ENCODE data around the gene C4orf50.

C4orf50 gene

DNA sequence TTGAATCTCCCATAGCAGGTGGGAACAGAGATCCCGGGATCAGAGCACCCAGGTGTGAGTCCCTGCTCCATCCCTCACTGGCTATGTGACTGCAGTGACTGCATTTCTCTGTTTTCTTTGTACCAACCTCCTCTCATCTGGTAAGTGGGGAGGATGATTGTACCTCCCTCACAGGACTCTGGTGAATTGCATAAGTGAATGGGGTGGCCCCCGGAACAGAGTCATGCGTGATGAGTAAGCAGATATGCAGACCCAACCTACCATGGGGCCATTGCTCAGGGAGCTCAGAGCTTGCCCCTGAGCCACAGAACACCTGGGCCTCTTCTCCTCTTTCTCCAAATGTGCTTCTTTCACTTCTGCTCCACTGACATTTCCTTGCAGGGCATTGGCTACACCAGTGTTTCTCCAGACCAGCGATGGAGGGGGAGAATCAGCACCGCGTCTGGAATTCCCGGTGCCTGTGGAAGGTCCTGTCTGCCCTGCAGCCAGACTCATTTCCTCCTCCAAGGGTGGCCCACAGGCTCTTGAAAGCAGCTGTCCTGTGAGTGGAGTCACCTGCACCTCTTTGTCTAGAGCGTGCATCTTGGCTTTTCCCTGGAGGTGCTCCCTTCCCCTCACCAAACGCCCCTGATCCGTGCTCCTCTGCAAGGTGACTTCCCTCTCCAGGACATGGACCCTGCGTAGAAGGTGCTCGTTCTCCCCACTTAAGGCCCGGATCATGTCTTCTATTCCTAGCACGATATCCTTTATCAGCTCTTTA is 30.0 kb downstream of the C4orf50 start:
- H3K36me3 ChIP-seq (ENCODE audit: control insufficient read depth, insufficient read depth, low read length), result no peaks in the 10 kb centered on the region
- H3K27ac ChIP-seq (ENCODE audit: insufficient read depth, low read depth, low read length, poor library complexity, severe bottlenecking), result no peak overlapping the region
- H3K27me3 ChIP-seq (ENCODE audit: control insufficient read depth, insufficient read depth, low read length, poor library complexity, severe bottlenecking), result no peaks in the 10 kb centered on the region
- H3K4me3 ChIP-seq (ENCODE audit: insufficient read depth, low read depth, low read length), result no peak overlapping the region
- WGBS, 2 experiments, result 89 to 90% methylated on average over 14 of the region's 14 CpGs
- no peaks in the 10 kb centered on the region for H3K4me1 ChIP-seq (ENCODE audit: control insufficient read depth, insufficient read depth, low read length)
- peaks cover 2% of the 10 kb centered on the region for H3K9me3 ChIP-seq (ENCODE audit: control insufficient read depth, low read length)

- Histone ChIP-seq H3K36me3 (ENCODE audit: control insufficient read depth, insufficient read depth, low read length) (no peaks in the 10 kb centered on the region), H3K4me3 (ENCODE audit: insufficient read depth, low read depth, low read length) (no peak overlapping the region), H3K27me3 (ENCODE audit: control insufficient read depth, insufficient read depth, low read length, poor library complexity, severe bottlenecking) (no peaks in the 10 kb centered on the region), H3K9me3 (ENCODE audit: control insufficient read depth, low read length) (peaks cover 2% of the 10 kb centered on the region), H3K4me1 (ENCODE audit: control insufficient read depth, insufficient read depth, low read length) (no peaks in the 10 kb centered on the region), H3K27ac (ENCODE audit: insufficient read depth, low read depth, low read length, poor library complexity, severe bottlenecking) (no peak overlapping the region)
These were observed 33.4 kb downstream of the C4orf50 start for GRCh38 chr4:5984843-5985242.

DNA sequence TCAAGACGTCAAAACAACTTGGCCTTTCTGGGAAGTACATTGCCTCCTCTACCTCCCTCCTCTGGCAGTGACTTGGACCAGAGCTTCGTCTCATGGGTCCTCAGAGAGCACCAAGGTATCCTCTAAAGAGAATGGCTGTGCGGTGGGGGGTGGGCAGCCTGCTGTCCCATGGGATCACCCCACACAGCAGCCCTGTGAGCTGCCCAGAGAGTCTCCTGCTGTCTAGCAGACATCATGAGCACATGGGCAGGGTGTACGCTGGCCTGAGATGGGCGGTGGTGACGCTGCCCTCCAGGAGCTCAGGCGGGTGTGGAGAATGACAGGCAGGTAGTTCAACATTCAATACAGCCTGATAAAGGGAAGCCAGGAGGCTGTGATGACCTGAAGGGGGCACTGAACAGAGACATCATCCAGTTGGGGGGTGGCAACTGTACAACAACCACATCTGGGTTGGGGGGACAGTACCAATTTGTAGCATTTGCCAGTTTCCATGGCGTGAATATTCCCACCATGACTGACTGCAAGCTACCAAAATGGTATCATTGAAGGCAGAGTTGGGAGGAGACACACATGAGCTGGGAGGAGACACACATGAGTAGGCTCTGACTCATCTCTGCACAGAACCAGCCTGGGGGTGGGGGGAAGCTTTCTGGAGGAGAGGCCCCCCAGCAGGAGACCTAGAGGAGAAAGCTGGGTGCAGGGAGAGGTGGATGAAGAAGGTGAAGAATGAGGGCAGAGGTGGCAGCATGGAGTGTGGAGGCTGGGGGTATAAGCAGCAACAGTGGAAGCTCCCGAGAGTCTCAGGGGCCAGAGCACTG is 35.9 kb downstream of the C4orf50 start:
- H3K4me1 ChIP-seq (ENCODE audit: control insufficient read depth, insufficient read depth, low read length), result no peaks in the 10 kb centered on the region

GRCh38 chr4:5980436-5981155 is 37.6 kb downstream of the C4orf50 start:
- H3K4me3 ChIP-seq (ENCODE audit: insufficient read depth, low read depth, low read length), result no peak overlapping the region
- no peaks in the 10 kb centered on the region for H3K36me3 ChIP-seq (ENCODE audit: control insufficient read depth, insufficient read depth, low read length)
- H3K27ac ChIP-seq (ENCODE audit: insufficient read depth, low read depth, low read length, poor library complexity, severe bottlenecking), result no peak overlapping the region
- no peaks in the 10 kb centered on the region for H3K9me3 ChIP-seq (ENCODE audit: control insufficient read depth, low read length)
- H3K27me3 ChIP-seq (ENCODE audit: control insufficient read depth, insufficient read depth, low read length, poor library complexity, severe bottlenecking), result peaks cover 13% of the 10 kb centered on the region
- H3K4me1 ChIP-seq (ENCODE audit: control insufficient read depth, insufficient read depth, low read length), result no peaks in the 10 kb centered on the region
- 83 to 86% methylated on average over 3 of the region's 3 CpGs for WGBS, 2 experiments

More for the DNA sequence above, 35.9 kb downstream of the C4orf50 start:
- WGBS, 2 experiments, result 86 to 92% methylated on average over 9 of the region's 9 CpGs
- Histone ChIP-seq H3K27ac (ENCODE audit: insufficient read depth, low read depth, low read length, poor library complexity, severe bottlenecking) (no peak overlapping the region), H3K4me3 (ENCODE audit: insufficient read depth, low read depth, low read length) (no peak overlapping the region), H3K36me3 (ENCODE audit: control insufficient read depth, insufficient read depth, low read length) (no peaks in the 10 kb centered on the region), H3K9me3 (ENCODE audit: control insufficient read depth, low read length) (peaks cover 2% of the 10 kb centered on the region), H3K27me3 (ENCODE audit: control insufficient read depth, insufficient read depth, low read length, poor library complexity, severe bottlenecking) (peaks cover 13% of the 10 kb centered on the region)

DNA sequence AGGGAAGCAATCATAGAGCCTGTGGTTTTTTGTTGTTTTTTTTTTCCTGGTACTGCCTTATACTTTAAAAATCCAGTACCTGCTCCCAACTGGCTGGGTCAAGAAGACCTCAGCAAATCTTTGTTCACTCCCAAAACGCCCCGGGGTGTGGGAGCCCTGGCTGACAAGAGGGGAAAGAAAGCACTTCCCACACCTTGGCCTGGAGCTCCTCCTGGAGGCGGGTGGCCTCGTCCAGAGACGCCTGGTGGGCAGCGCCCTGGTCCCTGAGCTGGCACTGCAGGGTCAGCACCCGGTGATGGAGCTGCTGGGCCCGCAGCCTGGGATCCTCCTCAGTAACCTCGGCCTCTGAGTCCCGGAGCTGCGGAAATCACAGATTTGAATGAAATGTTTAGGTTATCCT is 38.2 kb downstream of the C4orf50 start:
- H3K36me3 ChIP-seq (ENCODE audit: control insufficient read depth, insufficient read depth, low read length), result no peaks in the 10 kb centered on the region
- H3K27me3 ChIP-seq (ENCODE audit: control insufficient read depth, insufficient read depth, low read length, poor library complexity, severe bottlenecking), result peaks cover 13% of the 10 kb centered on the region
- H3K4me1 ChIP-seq (ENCODE audit: control insufficient read depth, insufficient read depth, low read length), result no peaks in the 10 kb centered on the region
- WGBS, 2 experiments, result 23 to 29% methylated on average over 11 of the region's 11 CpGs
- H3K27ac ChIP-seq (ENCODE audit: insufficient read depth, low read depth, low read length, poor library complexity, severe bottlenecking), result no peak overlapping the region
- no peaks in the 10 kb centered on the region for H3K9me3 ChIP-seq (ENCODE audit: control insufficient read depth, low read length)
- H3K4me3 ChIP-seq (ENCODE audit: insufficient read depth, low read depth, low read length), result no peak overlapping the region

DNA sequence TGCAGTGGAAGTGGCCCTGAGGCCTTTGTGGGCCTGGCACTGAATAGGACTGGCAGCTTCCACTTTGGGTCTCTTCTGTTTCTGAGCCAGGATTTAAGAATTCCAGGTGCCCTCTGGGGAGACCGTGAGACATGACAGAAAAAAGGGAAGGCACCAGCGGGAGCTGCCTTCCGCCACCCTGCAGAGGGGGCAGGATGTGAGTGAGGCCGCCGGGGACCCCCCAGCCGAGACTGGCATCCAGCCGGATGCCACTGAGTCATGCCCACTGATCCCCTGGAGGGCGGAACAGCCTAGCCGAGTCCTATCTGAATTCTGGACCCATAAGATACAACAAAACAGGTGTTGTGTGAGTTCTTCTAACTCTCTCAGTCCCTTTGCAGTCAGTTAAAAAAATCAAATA is 41.3 kb downstream of the C4orf50 start:
- no peaks in the 10 kb centered on the region for H3K4me1 ChIP-seq (ENCODE audit: control insufficient read depth, insufficient read depth, low read length)
- H3K4me3 ChIP-seq (ENCODE audit: insufficient read depth, low read depth, low read length), result no peak overlapping the region
- H3K27ac ChIP-seq (ENCODE audit: insufficient read depth, low read depth, low read length, poor library complexity, severe bottlenecking), result no peak overlapping the region
- 78 to 82% methylated on average over 9 of the region's 9 CpGs for WGBS, 2 experiments
- no peaks in the 10 kb centered on the region for H3K36me3 ChIP-seq (ENCODE audit: control insufficient read depth, insufficient read depth, low read length)
- no peaks in the 10 kb centered on the region for H3K9me3 ChIP-seq (ENCODE audit: control insufficient read depth, low read length)
- peaks cover 13% of the 10 kb centered on the region for H3K27me3 ChIP-seq (ENCODE audit: control insufficient read depth, insufficient read depth, low read length, poor library complexity, severe bottlenecking)

DNA sequence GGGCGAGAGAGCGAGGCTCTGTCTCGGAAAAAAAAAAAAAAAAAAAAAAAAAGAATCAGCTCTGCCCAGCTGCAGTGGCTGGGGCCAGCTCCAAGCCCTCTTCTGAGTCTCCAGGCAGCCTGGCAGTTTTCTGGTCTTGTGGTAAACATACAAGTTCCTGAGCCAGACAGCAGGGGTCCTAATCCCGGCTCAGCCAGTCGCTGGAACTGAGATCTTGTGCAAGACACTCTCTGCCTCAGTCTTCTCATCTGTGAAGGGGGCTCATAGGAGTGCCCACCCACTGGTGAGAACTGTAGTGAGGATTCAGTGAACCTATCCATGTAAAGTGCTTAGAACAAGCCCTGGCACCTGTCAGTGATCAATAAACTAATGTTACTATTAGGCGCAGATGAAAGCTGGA is 41.8 kb downstream of the C4orf50 start:
- WGBS, 2 experiments, result 83 to 85% methylated on average over 6 of the region's 6 CpGs
- H3K4me1 ChIP-seq (ENCODE audit: control insufficient read depth, insufficient read depth, low read length), result no peaks in the 10 kb centered on the region
- H3K27me3 ChIP-seq (ENCODE audit: control insufficient read depth, insufficient read depth, low read length, poor library complexity, severe bottlenecking), result peaks cover 13% of the 10 kb centered on the region
- no peaks in the 10 kb centered on the region for H3K9me3 ChIP-seq (ENCODE audit: control insufficient read depth, low read length)
- no peak overlapping the region for H3K27ac ChIP-seq (ENCODE audit: insufficient read depth, low read depth, low read length, poor library complexity, severe bottlenecking)
- H3K4me3 ChIP-seq (ENCODE audit: insufficient read depth, low read depth, low read length), result no peak overlapping the region
- no peaks in the 10 kb centered on the region for H3K36me3 ChIP-seq (ENCODE audit: control insufficient read depth, insufficient read depth, low read length)

DNA sequence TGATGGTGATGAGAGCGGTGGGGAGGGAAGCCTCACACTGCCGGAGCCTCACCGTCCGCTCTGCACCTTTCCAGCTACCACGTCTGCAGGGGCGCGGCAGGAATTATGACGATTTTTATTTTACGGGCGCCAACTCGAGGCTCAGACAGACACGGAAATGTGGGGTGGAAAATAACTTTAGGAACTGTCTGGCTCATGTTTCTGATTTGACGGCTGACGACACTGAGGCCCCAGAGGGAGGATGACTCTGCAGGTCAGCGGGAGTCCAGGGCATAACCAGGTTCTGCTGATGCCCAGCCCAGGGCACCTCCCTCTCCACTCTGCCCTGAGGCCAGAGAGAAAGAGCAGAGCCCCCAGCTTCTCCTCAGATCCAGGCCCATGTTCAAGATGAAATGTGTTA is 43.9 kb downstream of the C4orf50 start:
- Histone ChIP-seq H3K4me3 (ENCODE audit: insufficient read depth, low read depth, low read length) (no peak overlapping the region), H3K9me3 (ENCODE audit: control insufficient read depth, low read length) (no peaks in the 10 kb centered on the region), H3K27ac (ENCODE audit: insufficient read depth, low read depth, low read length, poor library complexity, severe bottlenecking) (no peak overlapping the region), H3K27me3 (ENCODE audit: control insufficient read depth, insufficient read depth, low read length, poor library complexity, severe bottlenecking) (peaks cover 13% of the 10 kb centered on the region), H3K36me3 (ENCODE audit: control insufficient read depth, insufficient read depth, low read length) (no peaks in the 10 kb centered on the region), H3K4me1 (ENCODE audit: control insufficient read depth, insufficient read depth, low read length) (peaks cover 8% of the 10 kb centered on the region)
- 92 to 94% methylated on average over 15 of the region's 15 CpGs for WGBS, 2 experiments

DNA sequence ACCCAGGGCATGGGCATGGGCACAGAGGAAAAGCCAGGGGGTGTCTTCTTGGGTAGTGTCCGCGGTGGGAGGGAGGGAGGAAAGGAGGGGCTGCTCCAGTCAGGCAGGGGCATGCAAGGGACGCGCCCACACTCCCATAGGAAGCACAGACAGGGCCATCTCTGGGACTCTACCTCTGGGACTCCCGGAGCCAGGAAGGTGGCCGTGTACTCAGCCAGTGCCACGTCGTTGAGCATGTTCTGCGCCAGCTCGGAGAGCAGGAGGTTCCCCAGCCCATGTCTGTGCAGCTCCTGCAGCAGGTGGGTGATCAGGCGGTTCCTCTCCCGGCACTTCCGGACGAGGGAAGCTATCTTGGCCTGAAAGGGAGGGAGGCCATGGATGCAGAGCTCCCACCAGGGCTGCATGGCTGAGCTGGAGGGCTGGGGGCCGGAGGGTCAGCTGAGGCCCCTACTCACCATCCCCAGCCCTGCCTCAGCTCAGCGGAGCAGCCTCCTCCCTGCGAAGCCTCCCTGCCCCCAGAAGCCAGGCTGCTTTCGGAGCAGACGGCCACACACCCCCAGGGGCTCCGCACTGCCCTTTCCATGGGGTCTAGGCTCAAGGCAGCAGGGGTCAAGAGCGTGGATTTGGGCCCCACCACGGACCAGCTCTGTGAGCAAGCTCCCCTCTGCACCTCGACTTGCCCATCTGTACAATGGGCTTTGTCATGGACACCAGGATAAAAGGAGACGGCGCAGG is 44.6 kb downstream of the C4orf50 start:
- 88 to 89% methylated on average over 25 of the region's 25 CpGs for WGBS, 2 experiments
- Histone ChIP-seq H3K36me3 (ENCODE audit: control insufficient read depth, insufficient read depth, low read length) (no peaks in the 10 kb centered on the region), H3K4me3 (ENCODE audit: insufficient read depth, low read depth, low read length) (no peak overlapping the region), H3K27me3 (ENCODE audit: control insufficient read depth, insufficient read depth, low read length, poor library complexity, severe bottlenecking) (peaks cover 9% of the 10 kb centered on the region), H3K27ac (ENCODE audit: insufficient read depth, low read depth, low read length, poor library complexity, severe bottlenecking) (no peak overlapping the region), H3K4me1 (ENCODE audit: control insufficient read depth, insufficient read depth, low read length) (peaks cover 8% of the 10 kb centered on the region), H3K9me3 (ENCODE audit: control insufficient read depth, low read length) (no peaks in the 10 kb centered on the region)

Data from ectodermal cell (in vitro differentiated cells).